ENCODE measurements around the gene FBXO31. TPM values are rescaled to one million over a fixed set of nuclear protein-coding genes. Genes with fewer than 3 reads are reported as not detected.

Gene FBXO31
- total and polyA plus RNA-seq, 10 of the 15 experiments (the other 5 are each of a cell fraction or from before 2014, with no cell fraction given) = 0.19 to 33.1 (median 10.3) TPM

DNA sequence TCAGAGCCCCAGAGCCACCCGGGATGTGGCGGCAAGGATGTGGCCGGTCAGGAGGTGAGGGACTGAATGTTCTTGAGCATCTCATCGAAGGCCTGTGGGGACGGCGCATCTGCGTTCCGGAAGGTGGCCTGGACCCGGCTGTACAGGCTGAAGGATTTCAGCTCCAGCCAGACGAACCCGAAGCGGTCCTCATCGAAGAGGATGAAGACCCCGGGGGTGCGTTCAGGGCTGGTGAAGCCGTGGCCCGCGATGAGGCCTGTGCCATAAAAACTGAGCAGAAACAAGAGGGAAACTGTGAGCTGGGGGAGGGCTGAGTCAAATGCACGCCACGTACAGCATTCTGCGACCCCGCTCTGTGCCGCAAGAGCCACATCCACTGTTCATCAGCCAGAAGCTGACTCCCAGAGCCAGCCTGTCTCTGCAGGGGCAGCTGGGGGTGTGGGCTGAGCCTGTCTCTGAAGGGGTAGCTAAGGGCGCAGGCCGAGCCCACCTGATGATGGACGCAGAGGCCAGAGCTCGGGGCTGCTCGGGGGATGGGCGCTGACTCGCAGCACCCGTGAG, 52.3 kb downstream of the FBXO31 start:
- H3K27ac ChIP-seq (ENCODE audit: control insufficient read depth, insufficient read depth) = no peak overlapping the region
- H3K9me3 ChIP-seq (replicated peaks; ENCODE audit: control insufficient read depth, insufficient read depth, low read length) = no peaks in the 10 kb centered on the region
- FAIRE-seq (no peak), DNase-seq (ENCODE audit: low read depth, low spot score) (no peak), ATAC-seq (no peak)
- WGBS (ENCODE audit: insufficient coverage, insufficient replicate concordance, low lambda C conversion rate, missing lambda C conversion rate) = 94% methylated on average over 31 of the region's 31 CpGs
- TF ChIP-seq, protein P1, sequence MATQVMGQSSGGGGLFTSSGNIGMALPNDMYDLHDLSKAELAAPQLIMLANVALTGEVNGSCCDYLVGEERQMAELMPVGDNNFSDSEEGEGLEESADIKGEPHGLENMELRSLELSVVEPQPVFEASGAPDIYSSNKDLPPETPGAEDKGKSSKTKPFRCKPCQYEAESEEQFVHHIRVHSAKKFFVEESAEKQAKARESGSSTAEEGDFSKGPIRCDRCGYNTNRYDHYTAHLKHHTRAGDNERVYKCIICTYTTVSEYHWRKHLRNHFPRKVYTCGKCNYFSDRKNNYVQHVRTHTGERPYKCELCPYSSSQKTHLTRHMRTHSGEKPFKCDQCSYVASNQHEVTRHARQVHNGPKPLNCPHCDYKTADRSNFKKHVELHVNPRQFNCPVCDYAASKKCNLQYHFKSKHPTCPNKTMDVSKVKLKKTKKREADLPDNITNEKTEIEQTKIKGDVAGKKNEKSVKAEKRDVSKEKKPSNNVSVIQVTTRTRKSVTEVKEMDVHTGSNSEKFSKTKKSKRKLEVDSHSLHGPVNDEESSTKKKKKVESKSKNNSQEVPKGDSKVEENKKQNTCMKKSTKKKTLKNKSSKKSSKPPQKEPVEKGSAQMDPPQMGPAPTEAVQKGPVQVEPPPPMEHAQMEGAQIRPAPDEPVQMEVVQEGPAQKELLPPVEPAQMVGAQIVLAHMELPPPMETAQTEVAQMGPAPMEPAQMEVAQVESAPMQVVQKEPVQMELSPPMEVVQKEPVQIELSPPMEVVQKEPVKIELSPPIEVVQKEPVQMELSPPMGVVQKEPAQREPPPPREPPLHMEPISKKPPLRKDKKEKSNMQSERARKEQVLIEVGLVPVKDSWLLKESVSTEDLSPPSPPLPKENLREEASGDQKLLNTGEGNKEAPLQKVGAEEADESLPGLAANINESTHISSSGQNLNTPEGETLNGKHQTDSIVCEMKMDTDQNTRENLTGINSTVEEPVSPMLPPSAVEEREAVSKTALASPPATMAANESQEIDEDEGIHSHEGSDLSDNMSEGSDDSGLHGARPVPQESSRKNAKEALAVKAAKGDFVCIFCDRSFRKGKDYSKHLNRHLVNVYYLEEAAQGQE (IDR thresholded peaks at IDR 0.05; ENCODE audit: low read depth, low read length) = no peak
- no peak for TF ChIP-seq SREBF2 (IDR thresholded peaks at IDR 0.05; ENCODE audit: low read length)
- POLR2A ChIA-PET = no interaction called here
- no peaks in the 10 kb centered on the region for H3K4me1 ChIP-seq (ENCODE audit: control insufficient read depth, insufficient read depth, low read length)
- no peak overlapping the region for H2AFZ ChIP-seq (ENCODE audit: control insufficient read depth, low read depth, low read length)
- H3K4me3 ChIP-seq = no peak overlapping the region
- H3K36me3 ChIP-seq (ENCODE audit: control insufficient read depth in 2 of 2, insufficient read depth in 2 of 2, low read length in 1 of 2) = peaks cover 11 to 38% of the 10 kb centered on the region in 2 experiments
- CTCF ChIA-PET = no interaction called here
- no peaks in the 10 kb centered on the region for H3K27me3 ChIP-seq (replicated peaks in 1 of 2; ENCODE audit: control insufficient read depth in 2 of 2, insufficient read depth in 2 of 2, low read length in 1 of 2)
- no peak overlapping the region for H3K9ac ChIP-seq (ENCODE audit: control insufficient read depth, insufficient read depth, low read length)
- no peaks in the 10 kb centered on the region for H3K79me2 ChIP-seq (ENCODE audit: control insufficient read depth, insufficient read depth, low read length)
- SMC1A ChIA-PET (ENCODE audit: uncharacterized antibody, unreplicated experiment) = no interaction called here
- in situ Hi-C loops (cut with MboI) = no loop called here
- RAD21 ChIA-PET (ENCODE audit: unreplicated experiment) = no interaction called here
- intact Hi-C loops (cut with micrococcal nuclease; ENCODE audit: unreplicated experiment) = no loop called here
- no TSS peak for BruUV-seq (replicated peaks)
- no peak overlapping the region for H3K4me2 ChIP-seq (ENCODE audit: control insufficient read depth, insufficient read depth)
- no peaks in the 10 kb centered on the region; the same call in 1 of the 2 replicates for H4K20me1 ChIP-seq (ENCODE audit: control insufficient read depth, insufficient read depth)

DNA sequence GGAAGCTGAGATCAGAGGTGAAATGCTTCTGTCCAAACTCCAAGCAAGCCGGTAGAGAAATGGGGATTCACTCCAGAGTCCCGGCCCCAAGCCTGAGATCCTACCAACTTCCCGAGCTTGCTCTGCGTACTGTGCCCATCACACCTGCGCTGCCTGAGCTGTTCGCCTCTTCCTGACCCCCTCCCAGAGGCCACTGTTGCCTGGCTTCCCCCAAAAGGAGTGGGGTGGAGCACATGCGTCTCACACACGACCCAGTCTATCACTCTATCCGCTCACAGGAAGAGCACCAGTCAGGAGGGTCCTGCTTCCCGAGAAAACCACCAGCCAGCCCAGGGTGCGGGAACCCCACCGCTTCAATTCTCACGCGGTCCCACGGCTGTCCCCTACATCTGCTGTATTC, 52.9 kb downstream of the FBXO31 start:
- DNase-seq (ENCODE audit: low read depth, low spot score) (no peak), ATAC-seq (no peak), FAIRE-seq (no peak)
- H3K9ac ChIP-seq (ENCODE audit: control insufficient read depth, insufficient read depth, low read length) = no peak overlapping the region
- intact Hi-C loops (cut with micrococcal nuclease; ENCODE audit: unreplicated experiment) = no loop called here
- POLR2A ChIA-PET = no interaction called here
- no peaks in the 10 kb centered on the region for H3K4me1 ChIP-seq (ENCODE audit: control insufficient read depth, insufficient read depth, low read length)
- BruUV-seq (replicated peaks) = no TSS peak
- SMC1A ChIA-PET (ENCODE audit: uncharacterized antibody, unreplicated experiment) = no interaction called here
- in situ Hi-C loops (cut with MboI) = no loop called here
- no peaks in the 10 kb centered on the region for H3K27me3 ChIP-seq (replicated peaks in 1 of 2; ENCODE audit: control insufficient read depth in 2 of 2, insufficient read depth in 2 of 2, low read length in 1 of 2)
- no peaks in the 10 kb centered on the region for H3K79me2 ChIP-seq (ENCODE audit: control insufficient read depth, insufficient read depth, low read length)
- no peaks in the 10 kb centered on the region; the same call in 1 of the 2 replicates for H4K20me1 ChIP-seq (ENCODE audit: control insufficient read depth, insufficient read depth)
- RAD21 ChIA-PET (ENCODE audit: unreplicated experiment) = no interaction called here
- no peak overlapping the region for H2AFZ ChIP-seq (ENCODE audit: control insufficient read depth, low read depth, low read length)
- peaks cover 11 to 36% of the 10 kb centered on the region in 2 experiments for H3K36me3 ChIP-seq (ENCODE audit: control insufficient read depth in 2 of 2, insufficient read depth in 2 of 2, low read length in 1 of 2)
- H3K9me3 ChIP-seq (replicated peaks; ENCODE audit: control insufficient read depth, insufficient read depth, low read length) = no peaks in the 10 kb centered on the region
- no peak overlapping the region for H3K4me2 ChIP-seq (ENCODE audit: control insufficient read depth, insufficient read depth)
- no peak overlapping the region for H3K27ac ChIP-seq (ENCODE audit: control insufficient read depth, insufficient read depth)
- CTCF ChIA-PET = no interaction called here
- H3K4me3 ChIP-seq = no peak overlapping the region
- over 99% methylated on average over 15 of the region's 15 CpGs for WGBS (ENCODE audit: insufficient coverage, insufficient replicate concordance, low lambda C conversion rate, missing lambda C conversion rate)
- TF ChIP-seq, protein P2, sequence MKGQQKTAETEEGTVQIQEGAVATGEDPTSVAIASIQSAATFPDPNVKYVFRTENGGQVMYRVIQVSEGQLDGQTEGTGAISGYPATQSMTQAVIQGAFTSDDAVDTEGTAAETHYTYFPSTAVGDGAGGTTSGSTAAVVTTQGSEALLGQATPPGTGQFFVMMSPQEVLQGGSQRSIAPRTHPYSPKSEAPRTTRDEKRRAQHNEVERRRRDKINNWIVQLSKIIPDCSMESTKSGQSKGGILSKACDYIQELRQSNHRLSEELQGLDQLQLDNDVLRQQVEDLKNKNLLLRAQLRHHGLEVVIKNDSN (IDR thresholded peaks at IDR 0.05; ENCODE audit: borderline replicate concordance, extremely low read length, insufficient read depth, low read depth, low read length) = no peak
- no peak for TF ChIP-seq POU2F2 (IDR thresholded peaks at IDR 0.05; ENCODE audit: borderline replicate concordance, low read depth, low read length)
- TF ChIP-seq SREBF2 (IDR thresholded peaks at IDR 0.05; ENCODE audit: low read length) = no peak
- TF ChIP-seq NR2F1 (conservative IDR thresholded peaks at IDR 0.05) = no peak
- TF ChIP-seq JUNB (IDR thresholded peaks at IDR 0.05) = no peak
- no peak for TF ChIP-seq CBFB (IDR thresholded peaks at IDR 0.05; ENCODE audit: low read depth)
- TF ChIP-seq BMI1 (IDR thresholded peaks at IDR 0.05; ENCODE audit: borderline replicate concordance) = no peak
- no peak for TF ChIP-seq CREM (IDR thresholded peaks at IDR 0.05; ENCODE audit: low read depth)
- TF ChIP-seq TCF7 (IDR thresholded peaks at IDR 0.05; ENCODE audit: borderline replicate concordance) = no peak
- no peak for TF ChIP-seq NRF1 (conservative IDR thresholded peaks at IDR 0.05; ENCODE audit: low read depth, low read length)
- TF ChIP-seq MEF2B (IDR thresholded peaks at IDR 0.05; ENCODE audit: partially characterized antibody, poor library complexity, severe bottlenecking) = no peak
- TF ChIP-seq FOS (IDR thresholded peaks at IDR 0.05; ENCODE audit: borderline replicate concordance, extremely low read depth, insufficient read length) = no peak
- TF ChIP-seq ZNF24 (IDR thresholded peaks at IDR 0.05) = no peak
- no peak for TF ChIP-seq CBX3 (IDR thresholded peaks at IDR 0.05; ENCODE audit: borderline replicate concordance, low read depth)
- TF ChIP-seq HDGF (IDR thresholded peaks at IDR 0.05) = no peak
